K562 (cell line): Measurements from ENCODE around the gene HEXD. TPM values are rescaled to one million over a fixed set of nuclear protein-coding genes. Genes with fewer than 3 reads are reported as not detected.
"Not testable (repeated sequence)": the region's sequence is repeated elsewhere in the genome, so short reads cannot be mapped to it uniquely, and the experiment has no call there.

Experiments
- ATAC-seq: fragments of 200-7000 bp; cut with Tn5 transposase; 3 replicates; pipeline ENCODE4 v1.9.1; 2020; ENCODE audit warnings: moderate library complexity
- BruUV-seq: library from RNA; stranded (reverse); fragments of 400-500 nt; replicated peaks from 2 replicates; lab custom pipeline; 2021; lab: Mats Ljungman, UMichigan
- CTCF ChIA-PET: fragments of 300-600 bp; formaldehyde crosslinking; extraction: SDS; loops from one replicate; lab custom pipeline; 2021; ENCODE audit warnings: low intra/inter-chr PET ratio; lab: Yijun Ruan, JAX
- POLR2A ChIA-PET: fragments of 300-600, 350-650 bp; sonication (Branson Sonifier 250); formaldehyde crosslinking; extraction: SDS; loops from one replicate; lab custom pipeline; 2021; ENCODE audit warnings: antibody characterized with exemption, inconsistent platforms; lab: Yijun Ruan, JAX
- DNase-seq, 4 experiments: peaks; one replicate each; pipeline versions ENCODE4 v3.0.0 to v3.0.0-alpha.2; 2011 to 2018; ENCODE audit warnings: low spot score in 3 of 4, mixed read lengths in 3 of 4; ENCODE audit errors: extremely low read depth in 1 of 4
- FAIRE-seq: peaks from 2 replicates; lab custom pipeline; 2011; peaks lifted over from hg19 to GRCh38; lab: Jason Lieb, UNC
- H2AFZ ChIP-seq: 2 replicates; pipeline ENCODE4 v1.6.0; 2011; ENCODE audit warnings: low read depth, low read length, control low read depth, inconsistent platforms
- H3K27ac ChIP-seq: fragments of 200-600 bp; 3 replicates; pipeline ENCODE4 v1.8.0; 2011; ENCODE audit warnings: low read depth, mild to moderate bottlenecking, control low read depth, inconsistent platforms, low read length, moderate library complexity, mixed read lengths; ENCODE audit errors: extremely low read depth
- H3K27me3 ChIP-seq, 2 experiments: fragments of 300-600 bp in 1 of 2; 2 replicates in 1 of 2; 3 replicates in 1 of 2; pipeline versions ENCODE4 v1.6.0 to v1.8.0; 2011; ENCODE audit warnings: inconsistent platforms in 2 of 2, low read length in 2 of 2, mild to moderate bottlenecking in 1 of 2, mixed read lengths in 1 of 2, moderate library complexity in 1 of 2; ENCODE audit not compliant: control insufficient read depth in 2 of 2, insufficient read depth in 2 of 2
- H3K36me3 ChIP-seq: fragments of 300-600 bp; 3 replicates; pipeline ENCODE4 v1.8.0; 2011; ENCODE audit warnings: mild to moderate bottlenecking, low read length, inconsistent platforms; ENCODE audit not compliant: control insufficient read depth, insufficient read depth
- H3K4me1 ChIP-seq, 2 experiments: fragments of 200-600 bp in 1 of 2; replicated peaks in 1 of 2; 2 replicates in 1 of 2; 3 replicates in 1 of 2; pipeline versions ENCODE4 v1.5.1 to v1.8.0; 2011; ENCODE audit warnings: inconsistent platforms in 2 of 2, low read length in 2 of 2, mild to moderate bottlenecking in 1 of 2, mixed read lengths in 1 of 2, moderate library complexity in 1 of 2; ENCODE audit not compliant: control insufficient read depth in 2 of 2, insufficient read depth in 2 of 2
- H3K4me2 ChIP-seq: 2 replicates; pipeline ENCODE4 v1.6.1; 2011; ENCODE audit warnings: low read length, control low read depth, inconsistent platforms, mixed read lengths; ENCODE audit not compliant: insufficient read depth
- H3K4me3 ChIP-seq: fragments of 200-600 bp; sonication (generic), shearing (Covaris generic); 2 replicates; pipeline ENCODE4 v1.5.1; 2016; ENCODE audit warnings: control low read depth, inconsistent platforms
- H3K79me2 ChIP-seq: fragments of 200-600 bp; 3 replicates; pipeline ENCODE4 v1.8.0; 2011; ENCODE audit warnings: low read length, inconsistent platforms; ENCODE audit not compliant: control insufficient read depth, insufficient read depth
- H3K9ac ChIP-seq, 2 experiments: 2 replicates each; pipeline versions ENCODE4 v1.6.0 to v1.6.1; 2011; ENCODE audit warnings: low read depth in 2 of 2, low read length in 2 of 2, control low read depth in 1 of 2, inconsistent platforms in 1 of 2, mild to moderate bottlenecking in 1 of 2, mixed read lengths in 1 of 2; ENCODE audit not compliant: insufficient read depth in 1 of 2
- H3K9me1 ChIP-seq: one replicate; pipeline ENCODE4 v1.6.0; 2011; ENCODE audit warnings: inconsistent platforms, mild to moderate bottlenecking, low read length, moderate library complexity; ENCODE audit not compliant: control insufficient read depth, insufficient read depth
- H3K9me3 ChIP-seq: replicated peaks from 2 replicates; pipeline ENCODE4 v1.5.1; 2011; ENCODE audit warnings: low read depth, low read length, inconsistent platforms; ENCODE audit not compliant: control insufficient read depth, insufficient read depth
- H4K20me1 ChIP-seq: replicated peaks from 2 replicates; pipeline ENCODE4 v1.6.1; 2011; ENCODE audit warnings: low read length, inconsistent platforms, mixed read lengths; ENCODE audit not compliant: control insufficient read depth, insufficient read depth
- SMAD4 ChIP-seq: fragments of 250-450 bp; sonication (Bioruptor Pico); conservative IDR thresholded peaks from 2 replicates; pipeline ENCODE4 v1.8.0; 2021; ENCODE audit warnings: inconsistent platforms, mild to moderate bottlenecking, moderate library complexity
- TRIM28 ChIP-seq: fragments of 450-650 bp; IDR thresholded peaks from 2 replicates; pipeline ENCODE4 v1.6.1; 2017
- WGBS: fragments of 100-300 bp; shearing (Covaris generic); methylation state at CpG from one replicate; pipeline ENCODE4 v1.1.6; 2016; ENCODE audit warnings: low coverage, mixed read lengths; ENCODE audit not compliant: insufficient coverage; ENCODE audit errors: missing lambda C conversion rate; 5-methylcytosine and 5-hydroxymethylcytosine counted together
- in situ Hi-C: fragments of 300-500 bp; cut with MboI; formaldehyde crosslinking; loops from 4 replicates; pipeline ENCODE4 v1.15.0; 2018; ENCODE audit warnings: inconsistent platforms, mixed read lengths
- intact Hi-C: fragments of 100-400 bp; cut with micrococcal nuclease; formaldehyde crosslinking; loops from 2 replicates; pipeline ENCODE4 v1.14.2; 2022
- polyA plus RNA-seq, 8 experiments: library from polyadenylated mRNA; depleted of rRNA in 4 of 8; stranded (reverse) in 5 of 8; unstranded in 3 of 8; fragments of >200 nt; fragmentation: Nextera tagmentation in 2 of 8; fragmentation: Illumina TruSeq in 1 of 8; extraction: Ambion mirVana in 2 of 8; extraction: Trizol in 1 of 8; gene quantifications; 2 replicates each; pipeline versions ENCODE4 v1.2.1 to v1.2.3, GENCODE V29; 2011 to 2014; ENCODE audit warnings: inconsistent platforms in 1 of 8, missing spikeins in 1 of 8
- total RNA-seq, 7 experiments: library from RNA; depleted of rRNA in 6 of 7; stranded (reverse); fragments of >200 nt in 6 of 7; fragmentation: Illumina TruSeq in 2 of 7; extraction: Trizol in 2 of 7; gene quantifications; 2 replicates each; pipeline versions ENCODE4 v1.2.1 to v1.2.3, GENCODE V29; 2011 to 2021; ENCODE audit warnings: low replicate concordance in 1 of 7
- TF ChIP-seq, protein P1 (sequence below): sonication (generic); formaldehyde crosslinking; IDR thresholded peaks from 2 replicates; pipeline ENCODE4 v1.8.1; 2023; ENCODE audit warnings: mild to moderate bottlenecking, missing genetic modification reagents

The HEXD gene
- total and polyA plus RNA-seq, 9 of the 15 experiments (the other 6 are each of a cell fraction or from before 2014, with no cell fraction given): 1.0 to 25.3 (median 10.0) TPM

DNA sequence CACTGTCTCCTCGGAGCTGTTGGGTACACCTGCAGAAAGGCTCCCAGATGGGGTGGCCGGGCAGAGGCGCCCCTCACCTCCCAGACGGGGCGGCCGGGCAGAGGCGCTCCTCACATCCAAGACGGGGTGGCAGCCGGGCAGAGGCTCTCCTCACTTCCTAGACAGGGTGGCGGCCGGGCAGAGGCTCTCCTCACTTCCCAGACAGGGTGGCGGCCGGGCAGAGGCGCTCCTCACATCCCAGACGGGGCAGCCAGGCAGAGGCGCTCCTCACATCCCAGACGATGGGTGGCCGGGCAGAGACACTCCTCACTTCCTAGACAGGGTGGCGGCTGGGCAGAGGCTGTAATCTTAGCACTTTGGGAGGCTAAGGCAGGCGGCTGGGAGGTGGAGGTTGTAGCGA, 35.6 kb downstream of the HEXD start:
- 92% methylated on average over 16 of the region's 21 CpGs for WGBS
- H3K9ac ChIP-seq, in situ Hi-C loops, H3K36me3 ChIP-seq, ATAC-seq, H3K4me2 ChIP-seq, H4K20me1 ChIP-seq, H3K4me3 ChIP-seq, DNase-seq, H3K27ac ChIP-seq, POLR2A ChIA-PET, BruUV-seq, H3K27me3 ChIP-seq, intact Hi-C loops, CTCF ChIA-PET, FAIRE-seq, H2AFZ ChIP-seq, H3K9me3 ChIP-seq, H3K9me1 ChIP-seq: not testable (repeated sequence)
- Histone ChIP-seq H3K79me2 (peaks cover 27% of the 10 kb centered on the region), H3K4me1 (peaks cover 41 to 60% of the 10 kb centered on the region in 2 experiments)
- TF ChIP-seq SMAD4 (peak; percentile 46), TRIM28 (0 out of 2 replicates have a peak, but pooled peaks have one; percentile 14)
- TF ChIP-seq, protein P1, sequence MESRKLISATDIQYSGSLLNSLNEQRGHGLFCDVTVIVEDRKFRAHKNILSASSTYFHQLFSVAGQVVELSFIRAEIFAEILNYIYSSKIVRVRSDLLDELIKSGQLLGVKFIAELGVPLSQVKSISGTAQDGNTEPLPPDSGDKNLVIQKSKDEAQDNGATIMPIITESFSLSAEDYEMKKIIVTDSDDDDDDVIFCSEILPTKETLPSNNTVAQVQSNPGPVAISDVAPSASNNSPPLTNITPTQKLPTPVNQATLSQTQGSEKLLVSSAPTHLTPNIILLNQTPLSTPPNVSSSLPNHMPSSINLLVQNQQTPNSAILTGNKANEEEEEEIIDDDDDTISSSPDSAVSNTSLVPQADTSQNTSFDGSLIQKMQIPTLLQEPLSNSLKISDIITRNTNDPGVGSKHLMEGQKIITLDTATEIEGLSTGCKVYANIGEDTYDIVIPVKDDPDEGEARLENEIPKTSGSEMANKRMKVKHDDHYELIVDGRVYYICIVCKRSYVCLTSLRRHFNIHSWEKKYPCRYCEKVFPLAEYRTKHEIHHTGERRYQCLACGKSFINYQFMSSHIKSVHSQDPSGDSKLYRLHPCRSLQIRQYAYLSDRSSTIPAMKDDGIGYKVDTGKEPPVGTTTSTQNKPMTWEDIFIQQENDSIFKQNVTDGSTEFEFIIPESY (CRISPR knock-in tag): peak; percentile 71
